Raji (cell line): Measurements from ENCODE around the gene ATOH8.

Experiments used
- POLR2A ChIP-seq: IDR thresholded peaks from 2 replicates; pipeline ENCODE4 v1.6.1; 2011; ENCODE audit warnings: low read depth, low read length, control low read depth; ENCODE audit not compliant: insufficient read depth

ATOH8 gene

DNA sequence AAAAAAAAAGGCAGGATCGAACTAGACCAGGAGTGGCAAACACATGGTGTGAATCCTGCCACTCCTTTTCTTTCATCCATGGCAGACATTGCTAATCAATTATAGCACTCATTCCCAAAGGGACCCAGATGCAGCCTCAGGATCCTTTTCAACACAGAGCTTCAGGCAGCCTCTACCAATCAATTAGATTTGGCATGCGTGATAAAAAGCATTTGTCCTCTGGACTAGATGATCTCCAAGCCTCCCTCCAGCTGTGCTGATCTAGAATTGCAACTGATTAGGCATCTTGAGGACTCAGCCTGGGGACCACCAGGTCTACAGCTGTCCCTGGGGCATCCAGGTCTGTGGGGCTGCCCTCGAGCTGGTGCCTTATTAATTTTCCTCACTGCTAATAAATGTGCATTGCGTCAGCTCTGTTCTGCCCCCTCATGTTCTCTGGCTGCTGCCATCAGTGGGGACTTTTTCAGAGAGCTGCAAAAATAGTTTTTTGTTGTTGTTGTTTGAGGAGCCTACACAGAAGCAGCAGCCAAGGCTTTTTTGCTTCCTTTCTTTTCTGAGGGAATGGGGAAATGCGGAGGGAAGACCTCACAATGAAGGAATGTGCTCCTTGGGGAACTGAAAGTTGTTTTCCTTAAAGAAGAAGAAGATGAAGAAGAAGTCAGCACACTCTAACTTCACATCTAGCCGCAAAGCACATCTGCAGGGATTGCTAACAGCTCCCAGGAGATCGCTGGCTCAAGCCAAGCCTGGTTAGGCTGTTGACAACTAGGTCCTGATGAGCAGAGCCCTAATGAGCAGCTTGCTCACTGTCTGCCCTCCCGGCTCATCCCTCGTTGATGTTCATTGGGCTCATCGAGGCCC is 8.8 kb upstream of the ATOH8 start:
- TF ChIP-seq POLR2A: no peak

DNA sequence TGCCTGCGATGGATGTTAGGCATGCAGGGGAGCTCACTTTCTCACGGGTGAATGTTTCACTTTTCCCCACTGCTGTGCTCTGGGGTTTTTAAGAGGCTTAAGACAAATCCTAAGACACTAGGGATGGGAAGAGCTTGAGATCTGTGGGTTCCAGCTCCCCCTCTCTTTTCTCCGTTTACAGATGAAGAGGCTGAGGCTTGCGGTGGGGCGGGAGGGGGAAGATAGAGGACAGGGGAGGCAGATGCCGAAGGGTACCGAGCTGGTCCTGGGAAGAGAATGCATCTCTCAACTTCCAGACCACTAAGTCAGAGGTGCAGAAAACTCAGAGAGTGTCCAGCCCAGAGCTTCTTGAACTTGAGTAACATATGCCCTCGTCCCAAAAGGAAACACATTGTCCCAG is 8.2 kb upstream of the ATOH8 start:
- TF ChIP-seq POLR2A: no peak

DNA sequence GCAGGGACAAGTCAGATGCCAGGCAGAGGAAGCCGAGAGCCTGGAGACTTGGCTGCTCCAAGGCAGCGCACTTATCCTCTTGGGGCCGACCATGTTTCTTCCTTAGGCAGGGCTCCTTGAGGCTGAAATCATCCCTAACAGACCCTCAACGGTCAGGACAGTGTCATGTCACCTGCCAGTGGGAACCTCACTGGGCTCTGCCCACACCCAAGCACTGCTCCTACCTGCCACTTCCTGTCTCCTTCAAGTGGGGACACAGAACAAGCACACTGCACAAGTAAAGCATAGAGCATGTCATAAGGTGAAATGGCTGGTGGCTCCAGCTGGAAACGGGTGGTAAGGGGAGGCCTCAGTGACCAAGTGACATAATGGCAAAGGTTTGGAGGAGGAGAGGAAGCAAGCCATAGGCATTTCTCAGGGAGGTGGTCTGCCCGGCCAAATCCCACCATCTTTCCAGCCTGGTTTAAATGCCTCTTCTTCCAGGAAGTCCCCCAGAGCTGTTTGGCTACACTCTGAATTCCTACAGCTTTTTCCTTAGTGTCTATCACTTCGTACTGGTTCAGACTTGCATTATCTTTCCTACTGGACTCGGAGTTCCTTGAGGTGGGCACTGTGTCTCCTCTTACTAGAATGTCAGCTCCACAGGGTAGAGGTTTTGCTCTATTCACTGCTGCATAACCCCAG is 7.3 kb upstream of the ATOH8 start:
- no peak for TF ChIP-seq POLR2A

DNA sequence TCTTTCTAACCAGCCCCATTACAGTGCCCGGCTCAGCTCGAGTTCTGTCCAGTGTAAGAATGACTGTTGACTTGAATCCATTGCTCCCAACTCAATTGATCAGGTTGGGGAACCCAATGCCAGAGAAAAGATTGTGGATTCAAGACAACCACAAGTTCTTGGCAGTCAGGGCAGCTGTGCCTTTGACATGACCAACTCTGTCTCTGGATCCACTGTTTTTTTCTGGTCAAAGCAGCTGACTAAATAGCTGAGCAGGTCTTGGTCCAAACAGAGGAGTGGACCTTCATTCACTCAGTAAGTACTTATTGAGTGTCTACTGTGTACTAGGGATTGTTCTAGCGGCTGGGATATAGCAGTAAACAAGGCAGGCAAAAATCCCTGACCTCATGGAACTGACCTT is 6.3 kb upstream of the ATOH8 start:
- no peak for TF ChIP-seq POLR2A

DNA sequence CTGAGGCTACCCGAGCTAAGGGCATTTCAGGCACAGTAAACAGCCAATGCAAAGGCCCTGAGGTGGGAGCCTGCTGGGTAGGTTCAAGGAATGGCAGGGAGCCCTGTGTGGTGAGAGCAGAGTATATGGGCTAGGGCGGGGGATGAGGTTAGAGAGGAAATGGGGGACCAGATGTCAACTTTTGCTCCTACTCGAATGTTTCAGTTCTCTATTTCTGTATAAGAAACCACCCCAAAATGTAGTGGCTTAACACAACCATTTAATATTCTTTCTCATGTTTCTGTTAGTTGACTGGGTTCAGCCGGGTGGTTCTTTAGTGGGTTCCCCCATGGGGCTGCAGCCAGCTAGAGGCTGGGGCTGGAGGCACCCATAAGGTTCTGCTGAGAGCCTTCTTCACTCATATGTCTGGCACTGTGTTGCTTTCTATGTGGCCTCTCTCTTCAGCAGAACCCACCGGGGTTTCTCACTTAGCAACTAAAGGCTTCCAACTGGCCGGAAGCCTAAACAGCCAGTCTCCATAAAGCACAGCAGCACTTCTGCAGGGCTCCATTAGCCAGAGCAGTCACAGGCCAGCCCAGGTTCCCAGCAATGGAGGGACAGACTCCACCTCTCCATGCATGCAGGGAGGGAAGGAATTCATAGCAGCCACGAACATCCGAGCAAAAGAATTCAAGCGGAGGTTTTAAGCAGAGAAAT is 5.6 kb upstream of the ATOH8 start:
- TF ChIP-seq POLR2A: no peak

DNA sequence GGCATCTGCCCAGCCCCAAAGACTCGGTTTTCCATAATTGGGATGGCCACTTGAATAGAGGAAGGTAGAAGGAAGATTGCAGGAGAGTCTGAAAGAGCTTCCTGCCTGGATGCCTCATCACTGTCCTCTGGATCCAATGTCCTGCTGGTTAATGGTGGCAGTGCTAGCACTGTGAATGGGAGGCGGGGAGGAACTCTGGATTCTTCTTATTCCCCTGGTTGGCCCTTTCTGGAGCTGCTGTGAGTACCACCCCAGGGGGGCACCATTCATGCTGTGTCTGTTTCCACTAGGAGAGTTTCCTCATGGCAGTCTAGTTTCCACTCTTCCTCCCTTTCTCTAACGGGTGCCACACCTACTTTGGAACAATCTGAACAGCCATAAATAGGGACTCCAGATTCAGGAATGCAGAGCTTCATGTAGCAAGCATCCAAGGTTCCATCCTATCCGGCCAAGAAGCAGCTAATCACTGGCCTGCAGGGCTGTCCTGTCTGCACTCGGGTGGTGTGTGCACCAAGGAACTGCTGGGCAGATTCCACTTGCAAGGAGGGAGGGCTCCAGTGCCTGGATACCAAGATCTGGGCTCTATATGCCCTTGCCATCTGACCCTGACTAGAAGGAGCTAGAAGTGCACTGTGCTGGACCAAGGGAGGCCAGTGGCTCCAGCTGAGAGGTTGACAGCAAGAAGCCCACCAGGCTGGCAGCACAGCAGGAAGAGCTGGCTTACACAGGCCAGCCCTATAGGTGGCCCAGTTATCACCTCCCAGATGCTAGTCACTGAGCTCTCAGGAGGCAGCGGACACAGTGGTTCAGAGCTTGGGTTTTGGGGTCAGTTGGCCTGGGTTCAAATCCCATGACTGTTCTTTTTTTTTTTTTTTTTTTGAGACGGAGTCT is 4.6 kb upstream of the ATOH8 start:
- TF ChIP-seq POLR2A: no peak

DNA sequence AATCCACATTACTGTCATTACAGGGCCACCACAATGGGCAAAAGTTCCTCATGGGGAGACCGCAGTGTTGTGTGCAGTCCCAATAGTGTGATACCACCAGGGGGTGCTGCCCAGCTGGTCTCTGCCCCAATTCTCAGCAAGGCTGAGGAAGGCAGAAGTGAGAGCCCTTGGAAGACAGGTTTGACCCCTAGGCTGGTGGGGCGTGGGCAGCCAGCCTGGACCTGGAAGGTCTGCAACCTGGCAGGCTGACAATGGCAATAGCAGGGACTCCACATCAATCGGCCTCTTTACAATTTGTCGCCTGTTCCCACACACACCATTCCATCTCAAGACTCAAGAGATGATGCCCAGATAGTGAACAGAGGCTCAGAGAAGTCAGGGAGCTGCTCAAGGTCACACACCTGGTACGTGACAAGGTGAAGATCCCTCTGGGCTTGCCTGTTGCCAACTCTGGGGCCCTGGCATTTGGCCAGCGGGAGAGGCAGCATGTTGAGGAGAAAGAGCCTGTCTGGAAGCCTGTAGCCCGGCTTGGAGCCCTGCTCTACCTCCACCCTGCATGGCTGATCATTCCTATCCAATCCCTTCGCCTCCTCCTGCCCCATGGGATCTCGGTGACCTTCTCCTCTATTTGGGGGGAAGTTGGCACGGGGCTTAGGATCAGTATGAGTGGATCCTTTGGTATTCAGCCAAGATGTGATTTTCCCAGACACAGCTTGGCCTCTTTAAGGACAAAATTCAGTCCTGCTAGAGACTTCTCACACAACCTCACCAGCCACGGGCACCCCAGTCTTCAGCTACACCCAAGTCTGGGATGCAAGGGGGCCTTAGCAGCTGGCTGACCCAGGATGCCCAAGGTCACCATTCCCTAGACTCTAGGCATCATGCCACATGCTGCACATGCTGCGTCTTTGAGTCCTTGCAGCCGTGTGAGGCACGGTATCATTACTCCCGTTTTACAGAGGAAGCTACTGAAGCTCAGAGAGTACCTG is 2.9 kb upstream of the ATOH8 start:
- no peak for TF ChIP-seq POLR2A

DNA sequence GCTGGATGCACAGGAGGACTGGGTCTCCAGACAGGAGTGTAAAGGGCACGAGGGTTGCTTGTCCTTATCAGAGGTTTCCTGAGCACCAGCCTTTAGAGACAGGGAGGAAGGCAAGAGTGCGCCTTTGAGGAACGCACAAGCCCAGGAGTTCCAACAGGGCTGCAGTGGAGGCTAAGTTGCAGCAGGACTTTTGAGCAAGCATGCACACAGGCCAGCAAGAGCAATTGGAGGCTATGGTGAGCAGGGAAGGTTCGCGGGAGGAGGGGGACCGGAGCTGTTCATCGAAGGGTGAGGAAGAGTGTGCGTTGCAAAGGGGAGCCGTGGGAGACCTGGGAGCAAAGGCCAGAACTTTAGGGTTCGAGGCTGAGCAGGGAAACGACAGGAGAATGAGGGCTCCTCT is 2.2 kb upstream of the ATOH8 start:
- TF ChIP-seq POLR2A: no peak

DNA sequence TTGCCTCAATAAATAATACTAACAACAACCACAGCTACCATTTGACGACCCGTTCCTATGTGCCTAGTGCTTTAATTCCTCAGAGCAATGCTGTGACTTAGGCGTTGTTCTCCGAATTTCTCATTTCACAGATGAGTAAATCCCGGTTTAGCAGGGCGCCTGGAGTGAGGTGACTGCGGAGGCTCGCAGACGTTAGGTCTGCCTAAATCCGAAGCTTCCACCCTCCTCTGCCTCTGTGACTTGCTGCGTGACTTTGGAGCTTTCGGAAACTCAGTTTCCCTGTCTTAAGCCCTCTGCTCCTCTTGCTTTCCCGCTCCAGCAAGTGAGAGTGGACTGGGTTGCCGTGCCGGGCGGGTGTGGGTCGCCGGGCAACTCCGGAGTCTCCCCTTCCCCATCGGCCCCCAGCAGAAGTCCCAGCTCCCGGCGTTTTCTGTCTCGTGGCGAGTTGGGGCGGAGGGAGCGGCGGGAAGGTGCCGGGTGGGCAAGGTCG is 711 bp upstream of the ATOH8 start:
- no peak for TF ChIP-seq POLR2A

DNA sequence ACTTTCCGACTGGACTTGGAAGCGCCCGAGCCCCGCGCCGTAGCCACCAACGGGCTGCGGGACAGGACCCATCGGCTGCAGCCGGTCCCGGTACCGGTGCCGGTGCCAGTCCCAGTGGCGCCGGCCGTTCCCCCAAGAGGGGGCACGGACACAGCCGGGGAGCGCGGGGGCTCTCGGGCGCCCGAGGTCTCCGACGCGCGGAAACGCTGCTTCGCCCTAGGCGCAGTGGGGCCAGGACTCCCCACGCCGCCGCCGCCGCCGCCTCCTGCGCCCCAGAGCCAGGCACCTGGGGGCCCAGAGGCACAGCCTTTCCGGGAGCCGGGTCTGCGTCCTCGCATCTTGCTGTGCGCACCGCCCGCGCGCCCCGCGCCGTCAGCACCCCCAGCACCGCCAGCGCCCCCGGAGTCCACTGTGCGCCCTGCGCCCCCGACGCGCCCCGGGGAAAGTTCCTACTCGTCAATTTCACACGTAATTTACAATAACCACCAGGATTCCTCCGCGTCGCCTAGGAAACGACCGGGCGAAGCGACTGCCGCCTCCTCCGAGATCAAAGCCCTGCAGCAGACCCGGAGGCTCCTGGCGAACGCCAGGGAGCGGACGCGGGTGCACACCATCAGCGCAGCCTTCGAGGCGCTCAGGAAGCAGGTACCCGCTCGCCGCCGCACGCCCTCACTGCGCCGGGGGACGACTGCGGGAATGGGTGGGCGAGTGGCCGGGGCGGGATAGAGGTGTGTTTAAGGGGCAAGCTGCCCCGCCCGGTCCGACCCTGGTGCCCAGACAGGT is 713 bp downstream of the ATOH8 start:
- TF ChIP-seq POLR2A: no peak

DNA sequence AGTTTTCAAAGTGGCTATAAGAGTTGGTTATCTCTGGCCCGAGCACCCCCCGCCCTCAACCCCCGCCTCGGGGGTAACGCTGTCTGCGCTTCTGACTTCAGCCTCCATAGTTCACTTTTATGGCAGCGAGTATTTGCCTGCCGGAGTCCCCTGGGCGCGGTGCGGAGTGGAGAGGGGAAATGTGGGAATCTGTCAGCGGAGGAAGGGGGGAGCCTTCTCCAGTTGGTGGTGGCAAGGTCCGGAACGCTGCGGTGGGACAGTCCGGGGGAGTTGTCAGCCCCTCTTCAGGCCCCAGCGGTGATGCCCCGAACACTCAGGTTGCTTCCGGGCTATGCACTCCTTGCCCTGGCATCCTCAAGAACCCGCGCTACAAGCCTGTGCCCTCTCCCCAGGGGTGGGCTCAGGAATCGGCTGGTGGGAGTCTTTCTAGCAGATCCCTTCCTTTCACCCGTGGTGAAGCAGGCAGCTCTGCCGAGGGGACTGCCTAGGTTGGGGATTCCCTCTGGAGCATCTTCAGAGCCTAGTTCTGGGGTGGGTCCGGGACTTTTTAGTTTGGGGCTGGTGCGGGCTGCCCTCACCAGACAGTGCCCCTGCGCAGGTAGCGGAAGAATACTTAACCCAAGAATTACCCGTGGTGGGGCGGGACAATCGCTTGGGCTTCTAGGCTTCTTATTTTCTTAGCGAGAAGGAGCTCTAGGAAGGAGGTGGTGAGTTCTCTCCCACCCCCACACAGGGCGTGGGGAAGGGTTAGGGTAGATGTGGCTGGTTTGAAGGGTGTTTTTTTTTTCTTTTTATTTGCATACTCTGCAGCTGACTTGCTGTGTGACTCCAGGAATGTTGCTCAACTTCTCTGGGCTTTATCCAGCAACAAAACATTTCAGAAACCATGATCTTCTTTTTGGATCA is 1.6 kb downstream of the ATOH8 start:
- TF ChIP-seq POLR2A: no peak

DNA sequence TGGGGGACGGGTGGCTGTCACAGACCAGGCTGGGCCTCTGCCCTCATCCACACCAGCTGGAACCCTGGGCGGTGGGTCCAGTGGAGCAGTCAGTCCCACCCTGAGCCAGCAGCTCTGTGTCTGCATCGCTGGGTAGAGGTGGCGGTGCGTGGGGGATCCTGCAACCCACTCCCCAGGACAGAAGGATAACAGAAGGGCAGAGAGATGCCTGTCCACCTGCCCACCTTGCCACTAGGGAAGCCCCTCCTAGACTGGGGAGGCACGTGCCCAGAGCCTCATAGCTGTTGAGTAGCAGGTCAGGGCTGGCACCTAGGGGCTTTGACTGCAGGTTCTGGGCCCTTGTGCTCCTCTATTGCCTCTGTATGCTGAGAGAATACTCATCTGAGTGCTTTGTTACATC is 2.4 kb downstream of the ATOH8 start:
- no peak for TF ChIP-seq POLR2A
